Esophagus squamous epithelium (tissue), 5 donors: ENCODE measurements around the gene DNAJA4. TPM values are rescaled to one million over a fixed set of nuclear protein-coding genes. Genes with fewer than 3 reads are reported as not detected.

Experiments used
- DNase-seq: peaks from one replicate; lab custom pipeline; 2025; lab: John Stamatoyannopoulos, UW
- H3K27ac ChIP-seq, 4 donors: fragments of 200-600 bp; sonication (generic); one replicate each; pipeline ENCODE4 v1.5.1; 2016 to 2019; ENCODE audit warnings: mild to moderate bottlenecking in 1 of 4
- H3K27me3 ChIP-seq, 4 donors: fragments of 200-600 bp; sonication (generic); 1 replicate in 3 of 4; 2 replicates in 1 of 4; pipeline versions ENCODE4 v1.5.1 to v1.6.0; 2017 to 2021; ENCODE audit warnings: antibody characterized with exemption in 1 of 4
- H3K36me3 ChIP-seq, 3 donors: fragments of 200-600 bp; sonication (generic); one replicate each; pipeline ENCODE4 v1.5.1; 2016 to 2019
- H3K4me1 ChIP-seq, 3 donors: fragments of 200-600 bp; sonication (generic); one replicate each; pipeline ENCODE4 v1.5.1; 2017 to 2019
- H3K4me3 ChIP-seq, 4 donors: fragments of 200-600 bp; sonication (generic); 1 replicate in 3 of 4; 2 replicates in 1 of 4; pipeline ENCODE4 v1.5.1; 2016 to 2019; ENCODE audit warnings: mild to moderate bottlenecking in 2 of 4, moderate library complexity in 1 of 4
- H3K9me3 ChIP-seq, 3 donors: fragments of 200-600 bp; sonication (generic); one replicate each; pipeline ENCODE4 v1.5.1; 2016 to 2019
- POLR2A ChIP-seq, 4 donors: fragments of 450-650 bp; IDR thresholded peaks; one replicate each; pipeline ENCODE4 v1.6.1; 2017; ENCODE audit warnings: antibody characterized with exemption in 4 of 4, mild to moderate bottlenecking in 4 of 4, moderate library complexity in 3 of 4
- whole genome bisulfite sequencing, 2 donors: methylation state at CpG; one replicate each; pipeline ENCODE4 v1.1.5; 2018; 5-methylcytosine and 5-hydroxymethylcytosine counted together
- intact Hi-C: fragments of 100-400 bp; cut with DNase I; formaldehyde crosslinking; loops from one replicate; pipeline ENCODE4 v1.15.0; 2022
- total RNA-seq, 4 donors: library from RNA; depleted of rRNA; stranded (reverse); fragments of >200 nt; gene quantifications; one replicate each; pipeline ENCODE4 v1.1.0, GENCODE V29; 2016
- TF ChIP-seq, protein P1 (sequence below), 6 experiments: fragments of 450-650 bp in 4 of 6; fragments of 200-600 bp in 2 of 6; sonication (generic) in 2 of 6; IDR thresholded peaks; one replicate each; pipeline ENCODE4 v1.5.1; 2016 to 2019; ENCODE audit warnings: antibody characterized with exemption in 6 of 6, mild to moderate bottlenecking in 4 of 6, moderate library complexity in 4 of 6
- donor health status: DM: yes; HTN: yes; CAD: no.

Gene DNAJA4
- total RNA-seq, 4 donors from 2014 or later, result 7.9 to 24.0 (median 15.7) TPM

DNA sequence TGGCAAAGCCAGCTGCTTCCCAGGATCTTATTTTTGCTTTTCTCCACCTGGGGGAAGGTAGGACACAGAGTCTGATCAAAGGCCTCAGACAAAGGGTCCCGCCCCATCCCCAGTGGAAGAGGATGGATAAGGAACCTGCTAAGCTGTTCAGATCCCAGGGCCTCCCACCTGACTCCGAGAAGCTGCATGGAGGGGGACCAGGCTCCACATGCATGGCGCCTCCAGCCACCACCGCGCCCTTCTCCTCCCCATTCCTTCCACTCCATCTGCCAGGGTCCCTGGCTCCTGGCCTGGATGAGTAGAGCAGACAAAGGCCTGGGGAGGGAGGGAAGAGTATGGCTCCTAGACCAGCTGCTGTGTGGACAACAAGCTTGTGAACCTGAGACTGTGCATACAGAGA is 55.8 kb downstream of the DNAJA4 start:
- peaks cover 0 to 5% (median 0%) of the 10 kb centered on the region in 4 donors for H3K27me3 ChIP-seq
- intact Hi-C loops, result no loop called here
- no peak for DNase-seq
- H3K4me3 ChIP-seq, result no peak overlapping the region
- 80 to 95% methylated on average over 1 to 4 of the region's 5 CpGs for WGBS, 2 donors
- no peak overlapping the region for H3K27ac ChIP-seq
- H3K4me1 ChIP-seq, result peaks cover 0 to 4% (median 0%) of the 10 kb centered on the region in 3 donors
- no peaks in the 10 kb centered on the region for H3K36me3 ChIP-seq
- TF ChIP-seq POLR2A (IDR thresholded peaks at IDR 0.05), result no peak
- TF ChIP-seq, protein P1, sequence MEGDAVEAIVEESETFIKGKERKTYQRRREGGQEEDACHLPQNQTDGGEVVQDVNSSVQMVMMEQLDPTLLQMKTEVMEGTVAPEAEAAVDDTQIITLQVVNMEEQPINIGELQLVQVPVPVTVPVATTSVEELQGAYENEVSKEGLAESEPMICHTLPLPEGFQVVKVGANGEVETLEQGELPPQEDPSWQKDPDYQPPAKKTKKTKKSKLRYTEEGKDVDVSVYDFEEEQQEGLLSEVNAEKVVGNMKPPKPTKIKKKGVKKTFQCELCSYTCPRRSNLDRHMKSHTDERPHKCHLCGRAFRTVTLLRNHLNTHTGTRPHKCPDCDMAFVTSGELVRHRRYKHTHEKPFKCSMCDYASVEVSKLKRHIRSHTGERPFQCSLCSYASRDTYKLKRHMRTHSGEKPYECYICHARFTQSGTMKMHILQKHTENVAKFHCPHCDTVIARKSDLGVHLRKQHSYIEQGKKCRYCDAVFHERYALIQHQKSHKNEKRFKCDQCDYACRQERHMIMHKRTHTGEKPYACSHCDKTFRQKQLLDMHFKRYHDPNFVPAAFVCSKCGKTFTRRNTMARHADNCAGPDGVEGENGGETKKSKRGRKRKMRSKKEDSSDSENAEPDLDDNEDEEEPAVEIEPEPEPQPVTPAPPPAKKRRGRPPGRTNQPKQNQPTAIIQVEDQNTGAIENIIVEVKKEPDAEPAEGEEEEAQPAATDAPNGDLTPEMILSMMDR (IDR thresholded peaks at IDR 0.05), result no peak
- H3K9me3 ChIP-seq, result no peaks in the 10 kb centered on the region

DNA sequence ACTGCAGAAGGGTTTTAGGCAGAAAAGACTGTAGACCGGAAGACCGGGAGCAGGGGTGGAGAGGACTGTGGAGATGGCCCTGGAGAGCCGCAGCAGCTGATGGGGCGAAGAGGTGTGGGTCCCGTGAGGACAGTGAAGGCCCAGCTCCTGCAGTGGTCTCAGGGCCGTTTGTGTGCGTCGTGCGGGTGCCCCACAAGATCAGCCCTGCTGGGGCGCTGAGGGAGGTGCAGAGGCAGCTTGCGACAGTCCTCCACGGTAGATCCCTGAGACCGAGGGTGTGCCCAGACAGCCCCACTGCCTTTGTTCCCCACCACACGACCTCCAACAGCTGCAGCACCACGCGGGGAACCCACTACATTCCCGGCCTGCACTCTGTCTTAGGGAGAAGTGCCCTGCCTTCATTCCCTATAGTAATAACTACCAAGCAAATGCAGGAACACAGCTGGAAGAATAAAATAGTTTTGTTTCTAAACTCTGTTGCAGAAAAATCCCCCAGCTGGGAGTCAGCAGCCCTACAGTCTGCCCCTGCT is 56.7 kb downstream of the DNAJA4 start:
- peaks cover 0 to 3% (median 0%) of the 10 kb centered on the region in 4 donors for H3K27me3 ChIP-seq
- no peak for DNase-seq
- no peaks in the 10 kb centered on the region for H3K9me3 ChIP-seq
- no peak overlapping the region for H3K4me3 ChIP-seq
- peaks cover 0 to 11% (median 0%) of the 10 kb centered on the region in 3 donors for H3K4me1 ChIP-seq
- 77 to 80% methylated on average over 12 to 17 of the region's 17 CpGs for WGBS, 2 donors
- H3K36me3 ChIP-seq, result no peaks in the 10 kb centered on the region
- intact Hi-C loops, result no loop called here
- H3K27ac ChIP-seq, result no peak overlapping the region
- TF ChIP-seq POLR2A (IDR thresholded peaks at IDR 0.05), result no peak
- TF ChIP-seq, protein P1 (IDR thresholded peaks at IDR 0.05), result no peak

DNA sequence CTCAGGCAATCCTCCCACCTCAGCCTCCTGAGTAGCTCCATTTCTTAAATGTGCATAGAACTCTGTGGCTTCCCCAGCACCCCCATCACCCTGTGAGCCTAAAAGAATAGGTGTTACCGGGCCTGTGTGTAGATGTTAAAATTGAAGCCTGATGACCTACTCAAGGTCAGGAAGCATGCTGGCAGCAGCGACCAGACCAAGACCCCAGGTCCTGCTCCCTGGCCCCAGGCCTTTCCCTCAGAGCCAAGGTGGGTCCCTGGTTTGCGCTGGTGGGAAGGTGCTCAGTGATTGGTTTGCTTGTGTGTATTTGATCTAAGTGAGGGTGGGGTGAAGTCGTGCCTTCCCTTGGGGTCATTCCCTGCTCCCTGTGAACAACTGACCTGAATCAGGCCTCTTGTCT is 57.4 kb downstream of the DNAJA4 start:
- H3K36me3 ChIP-seq, result no peaks in the 10 kb centered on the region
- TF ChIP-seq POLR2A (IDR thresholded peaks at IDR 0.05), result no peak
- TF ChIP-seq, protein P1 (IDR thresholded peaks at IDR 0.05), result no peak
- DNase-seq, result no peak
- no peaks in the 10 kb centered on the region for H3K27me3 ChIP-seq
- H3K9me3 ChIP-seq, result no peaks in the 10 kb centered on the region
- H3K4me3 ChIP-seq, result no peak overlapping the region
- no peak overlapping the region for H3K27ac ChIP-seq
- peaks cover 0 to 11% (median 0%) of the 10 kb centered on the region in 3 donors for H3K4me1 ChIP-seq
- 100% methylated on average over 1 of the region's 4 CpGs; no CpG with 5 or more reads in 1 of the 2 donors for WGBS, 2 donors
- intact Hi-C loops, result no loop called here

DNA sequence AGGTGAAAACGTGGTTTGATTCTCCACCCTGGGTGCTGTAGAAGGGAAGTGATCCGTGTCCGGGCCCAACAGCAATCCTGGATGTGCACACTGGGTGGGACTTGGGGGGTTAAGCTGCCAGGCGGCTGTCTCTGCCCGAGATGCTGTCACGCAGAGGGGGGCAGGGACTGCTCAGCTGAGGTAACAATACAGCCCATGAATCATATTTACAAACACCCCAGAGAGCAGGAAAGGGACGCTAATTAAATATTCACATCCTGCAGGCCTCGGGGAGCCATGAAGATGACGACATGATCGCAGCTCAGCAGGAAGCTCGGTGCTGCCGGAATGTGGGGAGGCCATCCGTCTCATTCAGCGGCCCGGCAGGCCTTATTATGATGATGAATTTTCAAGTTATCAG is 57.9 kb downstream of the DNAJA4 start:
- DNase-seq, result no peak
- Histone ChIP-seq H3K27ac (no peak overlapping the region), H3K4me1 (peaks cover 0 to 11% (median 0%) of the 10 kb centered on the region in 3 donors), H3K27me3 (no peaks in the 10 kb centered on the region), H3K4me3 (no peak overlapping the region), H3K9me3 (no peaks in the 10 kb centered on the region), H3K36me3 (no peaks in the 10 kb centered on the region)
- WGBS, 2 donors, result 61 to 71% methylated on average over 7 to 9 of the region's 15 CpGs
- intact Hi-C loops, result no loop called here
- no peak for TF ChIP-seq POLR2A (IDR thresholded peaks at IDR 0.05)
- TF ChIP-seq, protein P1 (IDR thresholded peaks at IDR 0.05), result no peak

DNA sequence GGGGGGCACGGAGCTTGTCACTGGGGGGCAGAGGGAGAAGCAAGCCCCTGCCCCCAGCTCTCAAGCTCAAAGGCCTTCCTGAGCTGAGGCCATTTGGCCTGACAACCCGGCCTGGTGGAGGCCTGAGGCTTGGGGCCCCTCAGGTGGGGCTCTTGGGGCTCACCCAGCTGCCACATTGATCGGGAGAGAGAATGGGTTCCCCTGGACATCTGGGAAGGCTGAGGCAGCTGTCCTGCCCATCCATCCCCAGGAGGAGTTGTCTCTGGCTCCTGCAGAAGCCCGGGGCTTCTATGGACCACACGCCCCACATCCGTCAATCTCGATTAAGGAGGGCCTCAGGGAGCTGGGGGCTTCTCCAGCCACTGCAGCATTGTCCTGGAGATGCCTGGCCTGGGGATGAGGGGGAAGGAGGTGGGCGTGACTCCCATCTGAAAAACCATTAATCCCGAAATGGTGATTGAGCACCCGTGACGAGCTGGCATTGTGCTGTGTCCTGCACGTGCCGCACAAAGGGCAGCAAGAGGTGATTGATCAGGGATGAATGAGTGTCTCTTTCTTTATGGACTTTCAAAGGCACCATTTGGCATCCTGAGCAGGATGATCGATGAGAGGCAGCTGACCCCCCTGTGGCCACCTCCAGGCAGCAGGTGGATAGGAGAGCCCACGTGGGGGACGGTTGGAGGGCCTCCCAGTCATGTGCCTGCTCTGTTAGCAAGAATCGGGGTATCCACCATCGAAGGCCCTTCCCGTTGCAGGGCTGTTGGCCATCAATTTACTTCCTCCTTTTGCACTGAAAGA is 58.6 kb downstream of the DNAJA4 start:
- no peaks in the 10 kb centered on the region for H3K9me3 ChIP-seq
- H3K4me3 ChIP-seq, result no peak overlapping the region
- H3K4me1 ChIP-seq, result peaks cover 0 to 11% (median 0%) of the 10 kb centered on the region in 3 donors
- TF ChIP-seq, protein P1 (IDR thresholded peaks at IDR 0.05), result no peak
- no peak for TF ChIP-seq POLR2A (IDR thresholded peaks at IDR 0.05)
- DNase-seq, result no peak
- intact Hi-C loops, result no loop called here
- no peaks in the 10 kb centered on the region for H3K27me3 ChIP-seq
- WGBS, 2 donors, result 75 to 84% methylated on average over 11 to 13 of the region's 19 CpGs
- H3K36me3 ChIP-seq, result no peaks in the 10 kb centered on the region
- no peak overlapping the region for H3K27ac ChIP-seq
